Esophagus squamous epithelium (tissue), 4 donors: ENCODE data around the gene CYB561.

Experiments
- CTCF ChIP-seq, 6 experiments: fragments of 450-650 bp in 4 of 6; fragments of 200-600 bp in 2 of 6; sonication (generic) in 2 of 6; IDR thresholded peaks; one replicate each; pipeline ENCODE4 v1.5.1; 2016 to 2019; ENCODE audit warnings: antibody characterized with exemption in 6 of 6, mild to moderate bottlenecking in 4 of 6, moderate library complexity in 4 of 6
- POLR2A ChIP-seq, 4 donors: fragments of 450-650 bp; IDR thresholded peaks; one replicate each; pipeline ENCODE4 v1.6.1; 2017; ENCODE audit warnings: antibody characterized with exemption in 4 of 4, mild to moderate bottlenecking in 4 of 4, moderate library complexity in 3 of 4

GRCh38 chr17:63488851-63489250 is 42.7 kb upstream of the CYB561 start:
- TF ChIP-seq CTCF (IDR thresholded peaks at IDR 0.05) (no peak), POLR2A (IDR thresholded peaks at IDR 0.05) (no peak)
